ENCODE results near the gene TAF10.

GRCh38 chr11:6599881-6600390 is 12.1 kb downstream of the TAF10 start:
- TF ChIP-seq CTCF (conservative IDR thresholded peaks at IDR 0.05) (no peak), EZH2 (IDR thresholded peaks at IDR 0.05; ENCODE audit: low read depth) (no peak)

Data from PC-9 (cell line).